ENCODE results near the gene CLEC18B.
"Not testable (repeated sequence)": the region's sequence is repeated elsewhere in the genome, so short reads cannot be mapped to it uniquely, and the experiment has no call there.

DNA sequence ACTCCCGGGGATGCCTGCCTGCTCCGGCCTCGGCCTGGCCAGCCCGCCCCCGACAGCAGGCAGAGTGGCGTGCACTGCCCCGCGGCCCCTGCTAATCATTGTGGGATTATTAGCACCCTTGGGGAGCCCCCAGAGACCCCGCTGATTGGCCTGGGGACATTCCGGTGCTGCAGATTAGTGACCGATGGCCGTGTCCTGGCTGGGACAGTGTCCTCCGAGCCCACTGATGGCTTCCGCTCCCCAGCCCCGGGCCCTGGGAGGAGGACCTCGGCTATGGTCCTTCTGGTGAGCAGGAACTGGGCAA, 156 bp upstream of the CLEC18B start:
- TF ChIP-seq, protein P1, sequence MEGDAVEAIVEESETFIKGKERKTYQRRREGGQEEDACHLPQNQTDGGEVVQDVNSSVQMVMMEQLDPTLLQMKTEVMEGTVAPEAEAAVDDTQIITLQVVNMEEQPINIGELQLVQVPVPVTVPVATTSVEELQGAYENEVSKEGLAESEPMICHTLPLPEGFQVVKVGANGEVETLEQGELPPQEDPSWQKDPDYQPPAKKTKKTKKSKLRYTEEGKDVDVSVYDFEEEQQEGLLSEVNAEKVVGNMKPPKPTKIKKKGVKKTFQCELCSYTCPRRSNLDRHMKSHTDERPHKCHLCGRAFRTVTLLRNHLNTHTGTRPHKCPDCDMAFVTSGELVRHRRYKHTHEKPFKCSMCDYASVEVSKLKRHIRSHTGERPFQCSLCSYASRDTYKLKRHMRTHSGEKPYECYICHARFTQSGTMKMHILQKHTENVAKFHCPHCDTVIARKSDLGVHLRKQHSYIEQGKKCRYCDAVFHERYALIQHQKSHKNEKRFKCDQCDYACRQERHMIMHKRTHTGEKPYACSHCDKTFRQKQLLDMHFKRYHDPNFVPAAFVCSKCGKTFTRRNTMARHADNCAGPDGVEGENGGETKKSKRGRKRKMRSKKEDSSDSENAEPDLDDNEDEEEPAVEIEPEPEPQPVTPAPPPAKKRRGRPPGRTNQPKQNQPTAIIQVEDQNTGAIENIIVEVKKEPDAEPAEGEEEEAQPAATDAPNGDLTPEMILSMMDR (conservative IDR thresholded peaks at IDR 0.05; ENCODE audit: low read depth, low read length): not testable (repeated sequence)
- TF ChIP-seq EZH2 (IDR thresholded peaks at IDR 0.05; ENCODE audit: low read length, unreplicated experiment): not testable (repeated sequence)

Measured in PC-3 (cell line).